Activated CD4-positive, alpha-beta T cell treated with anti-CD3 and anti-CD28 coated beads for 4 hours (primary cell): ENCODE data around the gene RBL2.
A peak's percentile ranks its signal among the peaks of the same experiment; 100 is the strongest.
"Not testable (repeated sequence)": the region's sequence is repeated elsewhere in the genome, so short reads cannot be mapped to it uniquely, and the experiment has no call there.

Experiments used
- DNase-seq, 2 donors: peaks; one replicate each; pipeline ENCODE4 v3.0.0-alpha.2; 2020

Gene RBL2

DNA sequence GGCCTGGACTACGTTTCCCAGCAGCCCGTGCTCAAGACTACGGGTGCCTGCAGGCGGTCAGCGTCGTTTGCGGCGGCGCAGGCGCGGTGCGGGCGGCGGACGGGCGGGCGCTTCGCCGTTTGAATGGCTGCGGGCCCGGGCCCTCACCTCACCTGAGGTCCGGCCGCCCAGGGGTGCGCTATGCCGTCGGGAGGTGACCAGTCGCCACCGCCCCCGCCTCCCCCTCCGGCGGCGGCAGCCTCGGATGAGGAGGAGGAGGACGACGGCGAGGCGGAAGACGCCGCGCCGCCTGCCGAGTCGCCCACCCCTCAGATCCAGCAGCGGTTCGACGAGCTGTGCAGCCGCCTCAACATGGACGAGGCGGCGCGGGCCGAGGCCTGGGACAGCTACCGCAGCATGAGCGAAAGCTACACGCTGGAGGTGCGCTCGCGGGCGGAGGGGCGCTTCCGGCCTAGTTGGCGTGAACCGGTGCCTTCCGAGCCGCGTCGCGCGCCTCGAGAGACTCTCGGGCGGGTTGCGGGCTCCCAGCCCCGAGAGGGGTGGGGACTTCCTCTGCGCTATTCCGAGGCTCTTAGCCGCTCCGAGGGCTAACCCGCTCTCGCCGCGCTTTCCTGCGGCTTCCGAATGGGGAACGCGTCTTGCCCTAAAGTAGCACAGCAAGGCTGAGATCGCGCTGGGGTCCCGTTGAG, at the start of gene RBL2:
RBL2 (plus strand) TSS at position 95 of the 689 bp plus-strand sequence; CDS start at position 181, 86 bp downstream.
- DNase-seq, result peak; percentile 74 to 79

GRCh38 chr16:53384610-53385009, 49.7 kb upstream of the RBL2 start:
- DNase-seq, result not testable (repeated sequence)

GRCh38 chr16:53404959-53405358, 29.3 kb upstream of the RBL2 start:
- DNase-seq, result no peak

DNA sequence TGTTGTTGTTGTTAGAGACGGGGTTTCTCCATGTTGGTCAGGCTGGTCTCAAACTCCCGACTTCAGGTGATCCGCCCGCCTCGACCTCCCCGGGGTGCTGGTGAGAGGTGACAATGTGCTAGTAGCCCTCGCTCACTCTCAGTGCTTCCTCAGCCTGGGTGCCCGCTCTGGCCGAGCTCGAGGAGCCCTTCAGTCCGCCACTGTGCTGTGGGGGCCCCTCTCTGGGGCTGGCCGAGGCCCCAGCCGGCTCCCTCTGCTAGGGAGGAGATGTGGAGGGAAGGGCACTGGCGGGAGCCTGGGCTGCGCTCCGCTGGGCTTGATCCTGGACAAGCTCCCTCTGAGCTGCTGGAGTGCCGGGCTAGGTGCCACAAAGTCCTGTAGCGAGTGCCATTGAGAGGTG, 21.7 kb upstream of the RBL2 start:
- DNase-seq, result no peak

DNA sequence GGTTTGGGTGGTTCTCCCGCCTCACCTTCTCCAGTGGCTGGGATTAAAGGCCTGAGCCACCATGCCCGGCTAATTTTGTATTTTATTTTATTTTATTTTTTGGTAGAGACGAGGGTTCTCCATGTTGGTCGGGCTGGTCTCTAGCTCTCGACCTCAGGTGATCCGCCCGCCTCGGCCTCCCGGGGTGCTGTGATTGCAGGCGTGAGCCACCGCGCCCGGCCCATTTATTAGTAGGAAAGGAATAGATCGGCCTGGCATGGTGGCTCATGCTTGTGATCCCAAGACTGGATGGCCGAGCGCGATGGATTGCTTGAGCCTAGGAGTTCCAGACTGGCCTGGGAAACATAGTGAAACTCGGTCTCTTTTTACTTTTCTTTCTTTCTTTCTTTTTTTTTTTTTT, 20.4 kb upstream of the RBL2 start:
- DNase-seq, result no peak

GRCh38 chr16:53414381-53414780, 19.9 kb upstream of the RBL2 start:
- DNase-seq, result no peak

DNA sequence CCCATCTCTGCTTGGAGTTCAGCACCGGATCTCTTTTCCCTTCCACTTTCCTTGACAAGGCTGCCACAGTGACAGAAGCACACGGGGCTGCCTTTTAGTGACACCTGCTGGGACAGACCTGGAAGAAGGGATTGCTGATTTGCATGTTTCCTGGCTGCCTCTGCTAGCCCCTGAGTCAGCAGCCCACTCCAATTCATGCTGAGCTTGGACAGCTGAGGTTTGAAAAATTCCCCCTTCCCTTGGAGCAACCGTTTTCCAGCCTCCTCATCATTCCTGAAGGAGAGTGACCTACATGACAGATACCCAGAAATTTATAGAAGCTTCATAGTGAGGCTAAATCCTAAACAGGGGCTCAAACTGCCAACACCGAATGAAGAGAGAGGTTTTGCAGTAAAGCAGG, 18.8 kb upstream of the RBL2 start:
- no peak for DNase-seq

- DNase-seq, result no peak
Measured at GRCh38 chr16:53417011-53417410, 17.3 kb upstream of the RBL2 start.

- no peak for DNase-seq
Measured at GRCh38 chr16:53417976-53418375, 16.3 kb upstream of the RBL2 start.

- DNase-seq, result not testable (repeated sequence)
Measured at GRCh38 chr16:53419383-53419709, 14.9 kb upstream of the RBL2 start.

- no peak for DNase-seq
Measured at GRCh38 chr16:53421248-53421647, 13.0 kb upstream of the RBL2 start.

DNA sequence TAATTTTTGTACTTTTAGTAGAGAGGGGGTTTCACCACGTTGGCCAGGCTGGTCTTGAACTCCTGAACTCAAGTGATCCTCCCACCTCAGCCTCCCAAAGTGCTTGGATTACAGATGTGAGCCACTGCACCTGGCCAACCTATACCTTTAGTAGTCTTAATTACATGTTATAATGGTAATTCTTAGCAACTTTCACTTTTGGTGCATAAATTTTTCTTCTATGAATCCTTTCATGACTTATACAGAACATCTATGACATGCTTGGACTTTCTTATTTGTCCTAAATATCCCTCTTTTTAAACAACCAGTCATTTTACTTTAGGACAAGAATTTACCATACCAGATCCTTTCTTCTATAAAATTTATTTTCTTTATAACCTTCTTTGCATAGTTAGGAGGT, 10.3 kb upstream of the RBL2 start:
- DNase-seq, result not testable (repeated sequence)

DNA sequence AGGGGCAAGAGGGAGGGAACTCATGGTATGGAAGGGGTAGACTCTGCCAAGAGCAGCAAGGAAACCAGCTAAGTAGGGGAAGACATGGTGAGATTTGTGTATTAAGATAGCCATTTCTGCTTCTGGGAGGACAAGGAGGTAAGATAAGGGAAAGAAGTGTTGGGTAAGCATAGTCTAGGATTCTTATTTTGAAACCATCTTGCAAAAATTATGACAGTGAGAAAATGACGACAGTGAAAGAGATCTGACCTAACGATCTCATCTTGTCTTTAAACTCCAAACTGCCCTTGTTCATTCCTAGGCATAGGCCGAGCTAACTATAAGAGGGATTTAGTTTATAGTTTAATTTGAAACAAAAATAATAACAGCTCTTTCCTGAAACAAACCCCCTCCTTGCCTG, 5.6 kb upstream of the RBL2 start:
- DNase-seq, result no peak

DNA sequence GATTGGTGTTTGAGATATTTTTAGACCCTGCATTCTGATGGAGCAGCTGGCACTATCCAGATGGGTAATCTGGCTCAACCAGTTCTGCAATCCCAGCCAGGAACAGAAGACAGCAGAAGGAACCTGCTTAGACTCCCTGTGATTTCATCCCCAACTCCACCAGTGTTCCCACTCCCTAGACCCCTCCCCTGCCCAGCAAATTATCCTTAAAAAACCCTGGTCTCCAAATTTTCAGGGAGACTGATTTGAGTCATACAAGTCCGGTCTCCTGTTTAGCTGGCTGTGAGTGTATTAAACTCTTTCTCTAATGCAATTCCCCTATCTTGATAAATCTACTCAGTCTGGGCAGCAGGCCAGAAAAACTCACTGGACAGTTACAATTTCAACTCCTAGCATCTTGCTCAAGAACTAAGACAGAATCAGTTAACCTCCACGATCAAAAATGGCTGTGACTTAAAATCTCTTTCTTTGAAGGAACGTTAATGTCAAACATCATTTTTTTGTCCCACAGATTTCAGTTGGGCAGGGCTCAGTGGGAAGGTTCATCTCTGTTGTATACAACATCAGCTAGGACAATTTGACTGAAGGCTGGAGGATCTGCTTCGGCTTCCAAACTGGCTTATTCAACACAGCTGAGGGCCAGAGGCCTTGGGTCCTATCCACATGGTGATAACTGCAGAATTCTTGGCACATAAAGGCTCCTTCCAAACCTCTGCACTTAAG, 4.9 kb upstream of the RBL2 start:
- no peak for DNase-seq

DNA sequence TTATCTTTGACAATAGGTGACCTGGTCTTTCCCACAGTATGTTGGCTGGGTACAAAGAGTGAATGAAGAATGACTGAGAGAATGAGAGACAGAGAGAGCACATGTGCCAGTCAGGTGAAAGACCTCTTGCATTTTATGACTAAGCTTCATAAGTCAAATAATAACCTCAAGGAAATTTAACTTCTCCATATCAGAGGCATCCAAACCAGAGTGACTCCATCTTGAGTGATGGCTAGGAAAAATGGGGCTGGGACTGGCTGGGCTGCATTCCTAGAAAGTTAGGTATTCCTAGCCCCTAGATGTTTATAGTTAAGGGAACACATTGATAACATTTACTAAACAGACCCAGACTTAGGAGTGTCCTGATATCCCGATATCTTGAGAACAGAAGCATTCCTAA, 3.9 kb upstream of the RBL2 start:
- DNase-seq, result no peak

- DNase-seq, result no peak
Measured at GRCh38 chr16:53433509-53433908, 762 bp upstream of the RBL2 start.

GRCh38 chr16:53433930-53434376, 318 bp upstream of the RBL2 start:
- no peak for DNase-seq

DNA sequence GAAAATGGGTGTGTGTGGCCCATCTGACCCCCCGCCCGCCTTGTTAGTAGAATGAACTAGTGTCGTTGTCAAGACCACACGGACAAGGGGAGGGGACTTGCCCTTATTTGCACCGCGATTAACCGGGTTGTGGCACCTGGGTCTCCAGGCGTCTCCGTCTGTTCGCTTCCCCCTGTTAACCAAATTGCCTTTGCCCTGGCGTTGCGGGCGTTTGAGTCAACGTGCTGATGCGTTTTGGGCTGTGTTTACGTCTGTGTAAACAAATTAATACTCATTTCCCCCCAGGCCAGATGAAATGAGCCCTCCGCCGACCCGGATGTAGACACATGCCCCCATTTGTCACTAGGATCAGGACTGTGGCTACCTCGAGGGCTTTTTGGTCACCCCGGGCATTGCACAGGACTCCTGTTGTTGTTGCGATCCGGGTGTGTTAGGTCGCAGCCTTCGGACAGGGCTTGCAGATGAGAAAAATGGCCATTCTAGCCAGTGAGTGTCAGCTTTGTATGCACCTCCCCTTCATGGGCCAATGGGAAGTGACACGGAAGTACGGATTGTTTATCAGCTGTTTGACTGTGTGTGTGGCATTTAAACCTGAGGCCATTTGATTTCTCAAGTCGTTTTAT, 906 bp downstream of the RBL2 start:
- DNase-seq, result peak; percentile 40 to 51

DNA sequence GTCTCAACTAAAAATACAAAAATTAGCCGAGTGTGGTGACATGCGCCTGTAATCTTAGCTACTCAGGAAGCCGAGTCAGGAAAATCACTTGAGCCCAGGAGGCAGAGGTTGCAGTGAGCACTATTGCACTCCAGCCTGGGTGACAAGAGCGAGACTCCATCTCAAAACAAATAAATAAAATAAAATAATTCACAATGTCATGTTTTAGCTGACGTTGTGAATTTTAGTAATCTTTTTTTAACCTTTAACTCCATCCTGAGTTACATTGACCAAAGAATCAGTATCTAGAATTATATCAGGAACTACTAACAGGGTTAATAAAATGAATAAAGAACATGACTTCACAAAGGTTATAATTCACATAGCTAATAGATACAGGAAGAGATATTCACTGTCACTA, 5.9 kb downstream of the RBL2 start:
- no peak for DNase-seq

GRCh38 chr16:53445534-53445933, 11.3 kb downstream of the RBL2 start:
- DNase-seq, result no peak

DNA sequence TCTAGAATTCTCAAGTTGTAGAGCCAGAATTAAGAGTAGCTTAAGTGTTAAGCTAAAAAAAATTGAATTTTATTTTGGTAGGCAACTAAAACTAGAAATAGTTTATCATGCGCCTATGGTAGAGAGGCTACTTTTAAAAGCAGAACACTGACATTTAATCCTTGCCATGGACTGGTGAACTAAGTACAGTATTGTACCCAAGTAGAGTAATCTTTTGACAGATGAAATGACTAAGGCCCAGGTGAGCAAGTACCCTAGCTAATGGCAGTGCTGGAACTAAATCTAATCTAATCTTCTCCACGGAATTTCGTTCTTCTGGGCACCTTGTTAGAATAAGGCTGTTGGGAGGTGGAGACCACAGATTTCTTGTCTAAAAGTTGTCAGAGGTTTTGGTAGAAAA, 11.8 kb downstream of the RBL2 start:
- no peak for DNase-seq

DNA sequence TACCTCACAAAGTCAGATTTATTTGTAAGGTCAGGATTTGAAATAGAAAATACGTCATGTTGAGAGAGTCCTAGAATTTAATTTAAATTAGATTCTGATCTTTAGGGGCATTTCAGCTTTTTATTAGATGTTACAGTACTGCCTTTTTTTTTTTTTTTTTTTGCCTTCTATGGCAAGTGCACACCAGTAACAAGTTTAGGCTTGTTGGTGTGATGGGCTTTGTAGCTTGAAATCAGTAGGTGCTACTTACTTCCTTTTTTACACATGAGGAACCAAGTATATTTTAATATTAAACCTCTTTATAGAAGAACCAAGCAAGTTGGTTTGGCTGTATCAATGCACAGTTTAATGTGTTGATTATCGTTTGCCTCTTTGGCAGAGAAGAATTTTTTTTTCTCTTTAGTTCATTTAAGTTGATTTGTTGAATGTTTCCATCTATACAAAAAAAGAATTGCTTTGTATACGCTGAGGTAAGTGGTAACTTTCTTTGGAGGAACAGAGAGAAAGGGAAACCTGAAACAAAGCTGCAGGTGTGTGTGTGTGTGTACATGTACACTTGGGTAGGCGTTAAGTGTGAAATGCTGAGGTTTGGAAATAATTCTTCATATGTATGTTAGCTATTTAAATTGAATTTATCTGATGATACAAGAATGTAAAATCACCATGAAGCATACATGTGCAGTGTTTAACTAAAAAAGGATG, 15.7 kb downstream of the RBL2 start:
- DNase-seq, result no peak

DNA sequence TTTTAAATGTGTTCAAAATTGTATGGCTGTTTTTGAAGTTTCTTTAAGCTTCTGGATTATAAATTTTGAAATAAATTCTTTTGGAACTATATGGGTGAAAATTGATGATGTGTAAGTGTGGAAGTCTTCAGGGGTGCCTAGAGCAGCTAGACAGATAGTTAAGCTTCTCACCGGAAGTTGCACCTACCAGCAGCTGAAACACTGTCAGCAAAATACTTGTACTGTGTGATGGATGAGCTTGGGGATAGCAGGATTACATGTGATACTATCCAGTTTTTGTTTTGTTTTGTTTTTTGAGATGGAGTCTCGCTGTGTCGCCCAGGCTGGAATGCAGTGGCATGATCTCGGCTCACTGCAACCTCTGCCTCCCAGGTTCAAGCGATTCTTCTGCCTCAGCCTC, 19.7 kb downstream of the RBL2 start:
- no peak for DNase-seq

DNA sequence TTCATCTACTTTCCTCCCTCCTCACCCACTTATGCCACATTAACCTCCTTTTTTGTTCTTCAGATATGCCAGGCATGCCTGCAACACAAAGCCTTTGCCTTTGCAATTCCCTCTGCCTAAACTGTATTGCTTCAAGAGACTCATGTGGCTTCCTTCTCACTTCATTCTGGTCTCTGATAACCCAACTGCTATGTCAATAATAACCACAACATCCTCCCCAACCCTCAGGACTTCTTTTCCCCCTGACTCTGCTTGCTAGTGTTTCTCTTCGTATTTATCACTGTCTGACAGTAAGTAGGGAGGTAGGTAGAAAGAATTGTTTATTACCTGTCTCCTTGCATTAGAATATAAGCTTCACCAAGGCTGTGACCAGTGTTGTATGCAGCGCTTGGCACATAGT, 22.4 kb downstream of the RBL2 start:
- DNase-seq, result peak; percentile 13 to 22
